Measurements from ENCODE around the gene PON2.
A peak's percentile ranks its signal among the peaks of the same experiment; 100 is the strongest.

The PON2 gene

GRCh38 chr7:95404316-95404865 lies 30.4 kb downstream of the PON2 start:
- no peak for TF ChIP-seq CTCF (conservative IDR thresholded peaks at IDR 0.05; ENCODE audit: low read length)
- DNase-seq (ENCODE audit: low read depth): peak; percentile 17
- H3K4me3 ChIP-seq (ENCODE audit: low read length): no peak overlapping the region

- TF ChIP-seq CTCF (conservative IDR thresholded peaks at IDR 0.05; ENCODE audit: low read length): no peak
- no peak for DNase-seq (ENCODE audit: low read depth)
- H3K4me3 ChIP-seq (ENCODE audit: low read length): no peak overlapping the region
These were observed 36.5 kb downstream of the PON2 start for GRCh38 chr7:95398155-95398940.

DNA sequence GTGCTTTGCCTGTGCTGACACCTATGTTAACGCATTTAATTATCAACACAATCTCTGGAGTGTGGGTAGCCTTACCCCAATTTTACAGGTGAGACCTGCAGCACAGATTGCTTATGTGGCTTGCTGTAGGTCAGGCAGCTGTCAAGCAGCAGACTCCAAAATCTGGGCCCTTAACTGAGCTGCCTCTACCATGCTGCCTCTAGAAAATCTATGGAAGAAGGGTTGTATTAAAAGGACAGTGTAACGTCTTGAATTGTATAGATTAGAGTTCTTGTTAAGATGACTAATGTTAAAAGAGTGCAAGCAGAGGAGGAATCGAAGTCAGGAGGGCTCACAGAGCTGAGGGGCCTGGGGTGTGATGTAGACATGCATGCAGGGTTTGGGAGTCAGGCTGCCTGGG lies 37.4 kb downstream of the PON2 start:
- TF ChIP-seq CTCF (conservative IDR thresholded peaks at IDR 0.05; ENCODE audit: low read length): no peak
- no peak overlapping the region for H3K4me3 ChIP-seq (ENCODE audit: low read length)
- DNase-seq (ENCODE audit: low read depth): no peak

DNA sequence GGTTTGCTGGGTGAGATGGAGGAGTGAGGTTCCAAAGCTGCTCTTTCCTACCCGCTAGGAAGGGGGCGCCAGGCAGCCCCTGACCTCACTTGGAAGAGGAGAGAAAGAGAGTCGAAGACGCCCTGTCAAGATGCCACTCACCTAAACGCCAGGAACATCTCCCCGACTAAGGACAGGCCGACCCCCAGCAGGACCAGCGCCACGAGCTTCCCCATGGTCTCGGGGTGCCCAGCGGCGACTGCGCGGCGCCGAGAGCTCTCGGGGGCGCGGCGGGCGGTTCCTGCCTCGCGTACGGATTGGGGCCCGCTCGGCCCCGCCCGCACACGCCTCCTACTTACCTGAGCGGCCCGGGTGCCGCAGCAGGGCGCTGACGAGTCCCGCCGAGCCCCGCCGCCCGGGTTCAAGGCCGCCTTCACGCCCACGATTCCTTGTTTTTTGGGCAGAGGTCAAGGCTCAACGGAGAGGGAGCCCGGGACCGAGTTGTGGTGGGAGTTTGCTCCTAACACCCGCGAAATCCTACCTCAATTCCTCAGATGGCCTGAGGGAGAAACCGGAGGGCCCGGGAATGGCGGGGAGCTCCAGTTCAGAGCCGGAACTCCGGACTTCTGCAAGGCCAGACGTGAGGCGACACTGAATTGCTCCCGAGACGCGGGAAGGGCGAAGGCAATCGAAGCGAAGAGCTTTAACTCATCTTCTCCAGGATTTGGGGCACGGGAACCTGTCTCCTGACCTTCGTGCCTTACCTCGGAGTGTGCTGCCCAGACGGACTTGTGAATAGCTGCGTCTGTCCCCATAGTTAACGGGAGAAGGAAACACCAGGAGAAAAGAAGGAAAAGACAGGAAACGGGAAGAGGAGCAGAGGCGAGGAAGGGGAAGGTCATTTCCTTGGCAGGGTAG lies 38.4 kb downstream of the PON2 start, which contains the start of gene PON3:
PON3 (minus strand) TSS at position 240 of the 897 bp plus-strand sequence; CDS start at position 215, 25 bp downstream.
- DNase-seq (ENCODE audit: low read depth): no peak
- peak within 1 kb of the TSS; percentile 32 for H3K4me3 ChIP-seq (ENCODE audit: low read length)
- no peak for TF ChIP-seq CTCF (conservative IDR thresholded peaks at IDR 0.05; ENCODE audit: low read length)

DNA sequence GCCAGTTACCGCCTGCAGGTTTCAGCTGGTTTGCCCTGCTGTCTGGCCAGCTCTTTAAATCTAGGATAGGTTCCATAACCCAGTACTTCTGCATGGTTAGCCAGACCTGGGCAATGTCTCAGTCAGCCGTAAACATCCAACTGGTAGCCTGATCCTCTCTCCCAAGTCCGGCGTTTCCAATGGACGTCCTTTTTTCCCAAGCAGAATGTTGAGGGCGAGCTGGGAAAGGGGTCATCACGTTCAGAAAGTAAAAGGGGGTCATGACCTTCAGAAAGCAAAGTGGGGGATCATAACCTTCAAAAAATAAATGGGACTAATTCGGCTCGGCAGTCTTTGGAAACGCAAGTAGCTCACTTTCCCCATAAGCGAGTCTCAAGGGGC lies 39.1 kb downstream of the PON2 start:
- no peak overlapping the region for H3K4me3 ChIP-seq (ENCODE audit: low read length)
- no peak for DNase-seq (ENCODE audit: low read depth)
- no peak for TF ChIP-seq CTCF (conservative IDR thresholded peaks at IDR 0.05; ENCODE audit: low read length)

- TF ChIP-seq CTCF (conservative IDR thresholded peaks at IDR 0.05; ENCODE audit: low read length): no peak
- DNase-seq (ENCODE audit: low read depth): no peak
These were observed 40.5 kb downstream of the PON2 start for GRCh38 chr7:95394370-95394769.

More at GRCh38 chr7:95394370-95394769, 40.5 kb downstream of the PON2 start:
- H3K4me3 ChIP-seq (ENCODE audit: low read length): no peak overlapping the region

Measured in AG10803 (cell line).